GM23248 (cell line): ENCODE results near the gene FSD1L.

Source experiments
- EZH2 ChIP-seq: fragments of 200-600 bp; sonication (generic); IDR thresholded peaks from 2 replicates; pipeline ENCODE4 v1.6.1; 2018; ENCODE audit warnings: antibody characterized with exemption, mild to moderate bottlenecking; ENCODE audit not compliant: insufficient read depth, poor library complexity, severe bottlenecking
- EZH2phosphoT487 ChIP-seq: fragments of 200-600 bp; sonication (generic); IDR thresholded peaks from 2 replicates; pipeline ENCODE4 v1.6.1; 2018; ENCODE audit warnings: antibody characterized with exemption, moderate library complexity, mild to moderate bottlenecking, low read depth; ENCODE audit not compliant: insufficient read depth

DNA sequence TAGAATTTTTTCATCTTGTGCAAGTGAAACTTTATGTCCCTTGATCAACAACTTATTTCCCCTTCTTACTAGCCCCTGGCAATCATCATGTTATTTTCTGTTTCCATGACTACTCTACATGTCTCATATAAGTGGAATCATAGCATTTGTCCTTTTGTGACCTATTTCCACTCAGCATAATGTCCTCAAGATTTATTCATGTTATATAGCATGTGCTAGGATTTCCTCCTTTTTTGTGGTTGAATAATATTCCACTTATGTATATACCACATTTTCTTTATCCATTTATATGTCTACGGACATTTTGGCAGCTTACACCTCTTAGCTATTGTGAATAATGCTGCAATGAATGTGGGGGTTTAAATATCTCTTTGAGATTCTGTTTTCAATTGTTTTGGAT is 21.0 kb downstream of the FSD1L start:
- TF ChIP-seq EZH2 (no peak), EZH2phosphoT487 (no peak)
